HG03354 (cell line): ENCODE data around the gene TEX19.

Experiments used
- ATAC-seq: cut with Tn5 transposase; IDR thresholded peaks from one replicate; pipeline ENCODE4 v1.9.1; 2021; ENCODE audit warnings: mild to moderate bottlenecking; ENCODE audit not compliant: unreplicated experiment, poor library complexity, severe bottlenecking

TEX19 gene

DNA sequence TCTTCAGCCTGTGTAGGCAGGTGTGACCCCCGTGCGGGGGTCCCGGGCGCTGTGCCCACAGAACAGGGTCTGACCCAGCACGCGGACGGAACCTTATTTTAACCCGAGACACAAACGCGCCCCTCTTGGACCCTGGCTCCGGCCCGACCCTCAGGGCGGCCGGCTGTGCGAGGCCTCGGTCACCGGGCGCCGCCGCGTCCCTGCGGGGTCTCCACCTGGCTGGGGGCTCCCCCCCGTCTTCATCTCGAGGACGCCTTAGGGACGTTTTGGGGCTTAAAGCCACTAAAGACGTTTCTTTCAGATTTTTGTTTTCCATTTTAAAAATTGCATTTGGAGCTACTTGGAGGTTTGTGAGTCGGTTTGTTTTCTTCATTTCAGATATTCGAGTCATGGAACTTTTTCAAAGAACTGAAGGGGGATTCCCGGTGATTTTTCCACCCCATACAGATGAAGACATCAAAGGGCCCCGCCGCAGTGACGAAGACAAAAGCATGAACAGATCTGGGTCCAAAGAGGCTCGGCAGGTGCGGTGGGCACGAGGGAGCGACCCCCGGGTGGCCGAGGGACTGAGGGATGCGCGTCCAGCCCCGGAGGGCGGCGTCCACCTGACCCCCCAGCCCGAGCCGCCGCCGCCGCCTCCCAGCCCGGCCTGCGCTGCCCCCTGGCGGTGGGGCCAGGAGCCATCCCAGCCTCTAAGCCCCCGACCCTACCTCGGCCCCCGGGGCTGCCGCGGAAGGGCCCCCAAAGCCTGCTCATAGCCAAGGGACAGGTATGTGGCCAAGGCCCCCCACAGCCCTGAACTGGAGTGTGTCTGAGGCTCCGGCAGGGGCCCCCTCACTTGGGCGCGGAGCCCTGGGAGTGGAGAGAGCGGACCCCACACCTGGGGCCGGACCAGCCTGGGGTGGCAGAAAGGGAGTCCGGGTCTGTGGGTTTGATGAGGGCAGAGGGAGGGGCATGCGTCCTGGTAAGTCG lies 37.8 kb upstream of the TEX19 start:
- ATAC-seq: no peak

DNA sequence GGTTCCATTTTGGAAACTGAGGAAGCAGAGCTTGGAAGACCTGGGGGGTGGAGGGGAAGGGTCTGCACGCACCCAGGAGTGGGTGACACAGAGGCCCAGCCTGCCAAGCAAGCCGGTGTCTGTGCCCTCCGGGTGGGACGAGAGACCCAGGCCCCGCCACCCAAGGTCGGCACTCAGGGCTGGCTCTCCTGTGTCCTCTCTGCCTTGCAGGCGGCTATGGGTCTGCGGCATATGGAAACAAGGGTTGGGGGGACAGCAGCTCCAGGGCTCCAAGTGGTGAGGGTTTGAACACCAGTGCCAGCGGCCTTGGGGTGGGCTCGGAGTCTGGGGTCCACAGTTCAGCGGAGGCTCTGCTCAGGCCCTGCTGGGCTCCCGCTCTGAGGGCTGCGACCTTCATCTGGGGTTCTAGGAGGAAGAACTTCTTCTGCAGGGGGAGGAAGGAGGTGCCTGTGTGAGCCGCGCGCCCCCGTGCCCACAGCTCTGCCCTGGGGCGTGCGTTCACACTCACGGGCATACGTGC lies 37.0 kb upstream of the TEX19 start:
- ATAC-seq: no peak

DNA sequence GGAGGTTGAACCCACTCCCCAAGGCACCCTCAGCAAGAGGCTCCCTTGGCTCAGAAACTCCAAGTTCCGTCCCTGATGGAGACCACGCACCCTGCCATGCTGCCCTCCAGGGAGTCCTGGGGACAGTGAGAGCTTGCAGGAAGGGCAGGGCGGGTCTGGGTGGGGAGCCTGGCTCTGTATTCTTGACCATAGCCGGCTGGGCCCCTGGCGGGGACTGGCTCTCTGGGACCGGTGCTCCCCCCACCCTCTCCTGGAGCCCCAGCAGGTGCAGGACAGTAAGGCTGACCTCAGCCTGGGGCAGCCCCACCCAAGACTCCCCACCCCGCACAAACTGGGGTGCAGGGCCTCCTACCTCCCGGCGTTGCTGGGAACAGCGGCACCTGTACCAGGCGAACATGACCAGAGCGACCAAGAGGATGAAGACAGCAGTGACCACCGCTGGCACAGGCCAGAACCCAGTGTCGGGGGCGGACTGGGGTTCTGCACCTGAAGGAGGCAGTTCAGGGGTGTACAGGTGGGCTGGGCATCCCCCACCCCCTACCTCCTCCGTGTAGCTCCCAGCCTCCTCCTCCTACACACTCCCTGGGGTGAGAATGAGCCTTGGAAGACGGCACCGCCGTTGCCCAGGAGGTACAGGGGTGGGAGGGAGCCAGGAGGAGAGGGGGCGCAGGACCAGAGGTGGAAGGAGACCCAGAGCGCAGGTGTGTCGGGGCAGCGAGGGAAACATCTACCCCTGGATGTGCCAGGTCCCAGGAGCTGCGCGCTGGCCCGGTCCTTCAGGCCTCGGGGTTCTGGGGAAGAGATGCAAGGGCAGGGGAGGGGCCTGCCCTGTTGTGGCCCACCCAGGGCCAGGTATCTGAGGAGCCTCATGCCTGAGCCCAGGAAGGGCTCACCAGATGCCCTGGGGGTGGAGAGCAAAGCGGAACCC lies 36.3 kb upstream of the TEX19 start:
- ATAC-seq: no peak

DNA sequence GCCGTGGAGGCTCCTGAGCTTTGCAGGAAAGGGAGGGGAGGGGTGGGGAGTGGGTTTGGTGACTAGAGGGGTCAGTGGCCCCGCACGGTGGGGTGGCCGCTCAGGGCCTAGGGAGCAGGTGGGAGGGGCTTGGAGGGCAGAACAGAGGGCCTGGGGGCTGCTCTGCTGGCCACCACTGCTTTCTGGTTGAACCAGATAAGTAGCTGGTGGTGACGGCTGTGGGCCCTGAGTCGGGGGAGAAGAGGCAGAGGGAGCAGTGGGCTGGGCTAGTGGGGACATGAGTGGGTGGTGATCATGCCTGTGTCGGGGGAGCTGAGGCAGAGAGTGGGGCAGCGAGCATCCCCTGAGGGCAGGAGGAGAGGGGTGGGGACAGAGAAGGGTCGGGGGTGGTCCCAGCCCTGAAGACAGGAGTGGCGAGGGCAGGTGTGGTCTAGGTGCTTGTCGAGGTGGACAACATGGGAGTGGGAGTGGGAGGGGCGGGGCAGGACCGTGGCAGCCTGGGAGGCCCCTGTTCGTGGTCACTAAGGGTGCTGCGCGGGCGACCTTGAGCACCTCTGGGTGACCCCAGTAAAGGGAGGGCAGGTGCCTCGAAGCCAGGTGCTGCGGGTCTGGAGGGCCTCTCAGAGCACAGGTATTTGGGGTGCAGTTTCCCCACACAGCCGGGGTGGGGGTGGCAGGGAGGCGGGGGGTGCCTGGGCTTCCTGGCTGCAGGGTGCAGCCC lies 35.4 kb upstream of the TEX19 start:
- ATAC-seq: no peak

DNA sequence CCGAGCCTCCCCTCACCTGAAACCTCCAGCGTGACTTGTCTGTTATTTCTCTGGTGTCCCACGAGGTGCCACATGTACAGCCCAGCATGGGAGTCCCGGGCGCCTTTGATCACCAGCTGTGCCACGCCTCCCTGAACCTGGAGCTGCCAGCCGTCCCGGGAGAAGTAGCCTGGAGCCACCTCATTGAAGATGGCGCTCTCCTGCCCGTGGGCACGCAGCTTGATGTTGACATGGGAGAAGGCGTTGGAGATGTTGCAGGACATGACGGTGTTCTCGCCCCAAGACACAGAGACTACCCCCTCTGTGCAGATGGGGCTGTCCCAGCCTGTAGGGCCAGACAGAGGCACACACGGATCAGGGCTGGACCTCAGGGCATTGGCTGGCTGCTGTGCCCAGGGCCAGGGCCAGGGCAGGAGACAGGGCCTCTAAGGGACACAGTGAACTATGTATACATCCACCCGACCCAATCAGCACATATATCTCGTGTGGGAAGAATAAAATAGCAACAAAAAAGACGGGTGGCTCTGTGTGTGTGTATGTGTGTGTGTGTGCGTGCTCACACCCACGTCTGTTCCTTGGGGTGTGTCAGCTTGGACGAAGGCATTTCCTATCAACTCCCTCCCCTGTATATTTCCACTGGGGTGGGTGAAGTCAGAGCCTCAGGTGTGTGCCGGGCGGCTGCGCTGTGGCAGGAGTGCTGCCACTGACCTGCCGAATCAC lies 34.3 kb upstream of the TEX19 start:
- ATAC-seq: no peak

DNA sequence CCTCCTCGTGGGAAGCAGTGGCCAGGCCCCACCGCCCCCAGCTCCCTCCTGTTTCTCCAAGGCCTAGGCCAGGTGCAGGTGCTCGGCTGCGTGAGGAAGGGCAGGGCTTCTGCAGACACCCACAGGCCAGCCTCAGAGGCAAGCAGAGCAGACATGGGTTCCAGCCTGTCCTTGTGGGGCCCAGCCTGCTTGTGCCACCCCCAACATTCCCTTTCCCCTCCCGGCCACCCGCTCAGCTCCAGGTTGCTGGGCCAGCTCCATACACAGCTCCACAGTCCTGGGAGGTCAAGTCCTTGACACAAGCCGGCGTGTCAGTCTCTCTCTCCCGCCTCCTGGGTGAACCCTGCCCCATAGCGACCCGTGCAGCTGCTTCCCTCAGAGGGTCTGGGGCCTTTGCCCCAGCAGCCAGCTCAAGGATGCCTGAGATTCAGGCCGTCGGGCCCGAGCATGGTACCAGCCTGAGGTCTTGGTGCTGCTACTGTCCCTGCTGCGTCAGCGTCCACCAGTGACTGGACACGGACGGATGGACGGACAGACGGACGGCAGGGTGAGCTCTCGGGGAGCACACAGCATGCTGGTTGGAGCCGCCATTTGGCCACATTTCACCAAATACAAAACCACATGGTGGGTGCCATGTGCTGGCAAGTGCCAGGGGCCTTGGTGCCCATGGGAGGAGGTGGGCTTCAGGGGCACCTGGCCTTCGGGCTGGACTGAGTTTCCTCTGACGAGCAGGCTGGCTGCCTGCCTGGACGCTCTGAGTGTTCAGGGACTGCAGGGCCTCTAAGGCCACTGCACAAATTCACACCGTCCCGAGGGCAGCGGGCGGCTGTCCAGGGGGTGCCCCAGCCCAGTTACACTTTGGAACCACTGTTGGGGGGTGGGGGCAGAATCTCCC lies 33.5 kb upstream of the TEX19 start:
- ATAC-seq: no peak

DNA sequence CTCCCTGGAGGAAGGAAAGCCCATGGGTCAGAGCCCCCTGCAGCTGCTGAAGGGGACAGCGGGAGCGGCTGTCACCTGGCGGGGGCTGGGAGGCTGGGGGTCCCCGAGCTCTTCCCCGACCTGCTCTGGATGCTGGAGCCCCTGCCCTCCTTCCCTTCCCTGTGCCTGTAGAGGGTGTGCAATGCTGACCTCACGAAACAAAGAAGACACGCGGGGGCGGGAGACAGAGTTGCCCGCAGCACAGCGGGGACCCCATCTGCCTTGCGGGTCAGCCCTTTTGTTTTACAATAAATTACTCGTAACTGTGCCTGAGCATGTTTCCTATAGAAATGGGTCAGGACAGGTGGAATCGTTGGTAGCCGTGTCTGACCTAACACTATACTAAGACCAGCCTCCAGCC lies 31.8 kb upstream of the TEX19 start:
- ATAC-seq: no peak

DNA sequence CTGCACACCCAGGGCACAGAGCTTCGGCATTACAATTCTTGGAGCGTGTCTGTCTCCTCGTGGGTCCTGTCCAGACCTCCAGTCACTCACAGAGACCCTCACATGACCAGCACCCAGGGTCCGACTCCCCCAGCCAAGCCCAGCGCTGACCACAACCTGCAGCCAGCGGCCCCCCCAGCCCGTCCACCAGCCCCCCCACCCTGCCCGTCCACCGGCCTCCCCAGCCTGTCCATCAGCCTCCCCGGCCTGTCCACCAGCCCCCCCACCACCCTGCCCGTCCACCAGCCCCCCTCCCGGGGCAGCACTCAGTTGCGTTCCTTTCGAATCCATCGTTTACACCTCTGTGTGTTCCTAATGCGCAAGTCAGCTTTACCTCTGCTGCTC lies 31.3 kb upstream of the TEX19 start:
- no peak for ATAC-seq

DNA sequence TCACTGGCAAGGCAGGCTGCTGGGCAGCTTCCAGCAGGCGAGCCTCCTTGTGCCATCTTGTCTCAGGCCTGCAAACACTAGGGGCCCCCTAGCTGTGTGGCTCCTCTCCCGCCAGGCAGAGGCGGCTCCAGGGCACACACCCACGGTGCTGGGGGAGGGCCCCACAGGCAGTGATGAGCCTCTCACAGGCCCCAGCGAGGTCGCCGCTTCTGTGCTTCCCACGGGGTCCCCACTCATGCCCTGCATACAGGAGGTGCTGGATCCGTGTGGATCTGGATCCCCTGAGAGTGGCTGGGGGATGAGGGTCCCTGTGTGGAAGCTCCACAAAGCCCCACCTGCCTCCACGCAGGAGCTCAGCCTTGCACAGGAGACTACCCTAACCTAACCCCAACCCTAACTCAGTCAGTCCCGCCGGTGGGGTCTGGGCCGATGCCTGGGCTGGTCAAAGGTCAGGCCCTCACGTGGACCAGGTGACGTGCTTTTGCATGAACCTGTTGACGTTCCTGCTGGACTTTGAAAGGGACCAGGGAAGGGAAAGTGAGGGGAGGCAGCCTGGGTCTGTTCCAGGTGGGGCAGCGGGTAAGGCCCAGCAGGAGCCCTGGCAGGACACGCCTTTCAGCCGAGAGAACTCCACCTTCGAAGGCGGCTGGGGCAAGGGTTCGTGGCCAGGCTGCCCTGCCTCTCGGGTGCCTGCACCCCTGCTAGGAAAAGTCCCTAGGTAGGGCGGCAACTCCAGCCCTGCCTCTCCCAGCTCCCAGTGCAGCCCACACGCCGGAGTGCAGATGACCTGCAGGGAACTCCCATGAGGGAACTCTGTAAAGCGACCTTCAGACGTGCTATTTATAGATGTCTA lies 30.7 kb upstream of the TEX19 start:
- ATAC-seq: no peak

DNA sequence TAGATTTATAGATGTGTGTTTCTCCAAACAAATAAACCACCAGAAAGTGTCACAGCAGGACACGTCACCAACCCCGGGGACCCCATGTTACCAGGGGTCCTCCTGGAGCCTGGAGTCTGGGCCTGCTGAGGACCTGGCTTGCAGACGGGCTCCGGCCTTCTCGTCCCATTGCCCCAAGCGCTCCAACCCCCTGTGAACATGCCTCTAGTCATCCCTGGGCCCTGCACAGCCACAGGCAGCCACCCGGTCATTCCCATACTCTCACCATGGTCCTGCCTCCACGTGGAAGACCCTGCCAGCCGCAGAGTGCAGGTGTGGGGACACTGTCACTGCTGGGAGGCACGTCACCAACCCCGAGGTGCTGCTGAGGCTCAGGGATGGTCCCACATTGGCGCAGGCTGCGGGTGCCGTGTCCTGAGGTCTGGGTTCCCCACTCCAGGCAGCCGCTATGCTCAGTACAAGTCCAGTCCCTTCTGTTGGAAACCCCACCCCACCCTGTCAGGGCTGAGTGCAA lies 30.0 kb upstream of the TEX19 start:
- no peak for ATAC-seq

DNA sequence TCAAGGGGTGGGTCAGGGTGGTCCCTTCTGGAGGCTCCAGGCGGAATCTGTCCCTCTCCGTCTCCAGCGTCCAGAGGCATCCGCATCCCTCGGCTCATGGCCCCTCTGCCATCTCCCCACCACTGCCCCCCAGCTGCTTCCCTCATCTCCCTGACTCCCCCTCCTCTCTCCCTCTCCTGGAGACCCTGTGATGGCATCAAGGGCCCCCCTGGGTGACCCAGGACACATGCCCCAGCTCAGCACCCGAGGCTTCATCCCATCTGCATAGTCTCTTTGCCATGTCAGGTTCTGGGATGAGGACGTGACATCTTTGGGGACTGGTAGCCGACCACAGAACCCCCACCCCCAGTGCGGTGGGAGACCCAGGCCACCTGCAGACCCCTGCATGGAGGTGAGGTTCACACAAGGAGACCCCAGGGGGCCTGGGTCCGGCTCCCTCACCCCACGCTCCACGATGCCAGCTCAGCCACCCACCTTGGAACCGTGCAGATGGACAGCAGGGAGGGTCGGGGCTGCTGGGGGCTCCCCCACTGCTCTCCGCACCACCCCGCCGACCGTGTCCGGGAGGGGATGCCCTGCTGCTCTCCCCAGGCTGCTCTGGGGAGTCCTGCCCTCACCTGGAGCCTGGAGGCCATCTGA lies 29.2 kb upstream of the TEX19 start:
- ATAC-seq: no peak

DNA sequence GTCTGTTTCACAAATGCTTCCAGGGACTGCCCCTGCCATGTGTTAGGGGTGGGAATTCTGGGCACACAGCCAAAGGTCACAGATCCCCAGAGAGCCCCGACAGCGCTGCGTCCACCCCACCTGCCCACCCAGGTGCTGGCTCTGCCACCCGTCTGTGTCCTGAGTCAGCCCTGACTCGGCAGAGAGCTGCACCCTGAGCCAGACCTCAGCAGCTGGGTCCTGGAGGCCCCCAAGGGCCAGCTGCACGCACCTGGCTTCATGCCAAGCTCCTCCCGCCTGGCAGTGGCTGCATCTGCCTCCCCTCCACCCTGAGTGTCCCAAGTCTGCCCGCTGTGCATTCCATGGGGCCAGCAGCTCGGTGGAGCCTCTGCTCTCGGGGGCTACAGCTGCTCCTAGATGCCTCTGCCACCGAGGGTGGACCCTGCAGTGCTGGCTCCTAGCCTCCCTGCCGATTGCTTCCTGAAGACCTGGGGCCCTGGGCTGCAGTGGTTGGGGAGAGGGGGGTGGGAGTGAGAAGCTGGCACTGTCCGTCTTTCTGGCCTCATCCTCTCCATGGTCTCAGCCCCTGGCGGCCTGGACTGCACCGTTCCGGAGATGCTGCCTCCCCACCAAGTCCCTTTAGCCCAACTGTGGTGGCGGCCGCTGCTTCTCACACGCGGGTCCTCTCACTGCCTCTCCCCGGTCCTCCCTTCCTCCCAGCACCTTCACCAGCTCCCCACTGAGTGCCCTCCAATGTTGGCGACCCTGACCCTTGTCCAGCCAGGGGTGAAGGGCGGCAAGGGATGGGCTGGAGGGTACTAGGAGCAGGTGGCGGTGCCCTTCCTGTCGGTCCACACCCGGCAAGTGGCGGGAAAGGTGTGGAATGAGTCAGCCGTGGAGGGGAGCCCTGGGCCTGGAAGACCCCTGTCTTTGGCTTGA lies 28.5 kb upstream of the TEX19 start:
- ATAC-seq: no peak

DNA sequence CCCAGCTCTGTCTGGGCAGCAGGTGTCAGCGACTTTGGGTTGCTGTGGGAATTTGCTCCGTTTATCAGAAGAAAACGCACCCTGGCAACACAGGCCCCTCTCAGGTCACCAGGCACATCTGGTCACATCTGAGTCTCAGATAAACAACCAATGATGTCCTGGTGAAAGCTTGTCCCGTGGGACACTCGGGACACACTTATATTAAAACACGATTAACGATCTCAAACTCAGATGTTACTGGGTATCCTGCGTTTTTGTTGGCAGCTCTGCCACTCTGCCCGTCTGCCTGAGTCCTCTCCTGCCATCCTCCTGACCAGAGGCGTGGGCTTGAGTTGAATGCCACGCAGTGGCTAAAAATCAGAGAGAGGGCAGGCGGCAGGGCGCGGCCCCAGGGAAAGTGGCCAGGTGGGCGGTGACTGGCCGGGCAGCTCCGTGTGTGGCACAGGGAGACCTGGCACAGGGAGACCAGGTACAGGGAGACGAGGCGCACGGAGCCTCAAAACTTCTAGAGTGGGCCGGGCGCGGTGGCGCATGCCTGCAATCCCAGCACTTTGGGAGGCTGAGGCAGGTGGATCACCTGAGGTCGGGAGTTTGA lies 27.6 kb upstream of the TEX19 start:
- ATAC-seq: no peak

DNA sequence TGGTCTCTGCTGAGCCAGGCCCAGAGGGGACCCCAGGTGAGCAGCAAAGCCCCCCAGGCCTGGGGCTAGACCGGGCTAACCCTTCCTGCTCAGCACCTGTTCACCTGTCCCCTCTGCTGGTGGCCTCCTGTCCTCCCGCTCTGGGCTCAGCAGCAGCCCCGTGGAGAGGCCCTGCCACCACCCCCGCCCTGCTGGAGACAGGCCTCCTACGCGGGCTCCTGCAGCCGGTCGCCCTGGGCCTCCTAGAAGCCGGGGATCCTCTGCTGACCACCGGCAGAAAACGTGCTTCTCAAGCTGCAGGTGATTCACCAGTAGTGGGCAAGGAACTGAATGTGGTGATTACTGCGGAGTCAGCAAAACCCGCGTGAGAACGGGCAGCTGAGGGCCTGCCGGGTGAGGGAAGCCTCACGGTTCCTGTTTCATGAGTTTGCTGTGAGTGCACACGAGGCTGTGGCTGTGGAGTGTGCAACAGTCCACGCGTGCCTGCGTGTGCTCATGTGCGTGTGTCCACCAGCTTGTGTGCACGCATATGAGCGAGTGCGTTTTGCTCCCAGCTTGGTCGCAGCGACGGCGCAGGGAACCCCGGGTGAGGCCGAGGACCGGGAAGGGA lies 26.3 kb upstream of the TEX19 start:
- ATAC-seq: no peak
